Peyer's patch (tissue), 4 donors: ENCODE measurements around the gene C2CD4D.

ENCODE experiments used
- POLR2A ChIP-seq, 2 donors: fragments of 450-650 bp; IDR thresholded peaks; one replicate each; pipeline ENCODE4 v1.5.1; 2017; ENCODE audit warnings: antibody characterized with exemption in 2 of 2, mild to moderate bottlenecking in 2 of 2, moderate library complexity in 2 of 2
- TF ChIP-seq, protein P1 (sequence below), 6 experiments: fragments of 450-650 bp in 4 of 6; fragments of 200-600 bp in 2 of 6; sonication (generic) in 1 of 6; IDR thresholded peaks; one replicate each; pipeline ENCODE4 v1.5.1; 2017 to 2019; ENCODE audit warnings: antibody characterized with exemption in 6 of 6, mild to moderate bottlenecking in 3 of 6, moderate library complexity in 1 of 6

DNA sequence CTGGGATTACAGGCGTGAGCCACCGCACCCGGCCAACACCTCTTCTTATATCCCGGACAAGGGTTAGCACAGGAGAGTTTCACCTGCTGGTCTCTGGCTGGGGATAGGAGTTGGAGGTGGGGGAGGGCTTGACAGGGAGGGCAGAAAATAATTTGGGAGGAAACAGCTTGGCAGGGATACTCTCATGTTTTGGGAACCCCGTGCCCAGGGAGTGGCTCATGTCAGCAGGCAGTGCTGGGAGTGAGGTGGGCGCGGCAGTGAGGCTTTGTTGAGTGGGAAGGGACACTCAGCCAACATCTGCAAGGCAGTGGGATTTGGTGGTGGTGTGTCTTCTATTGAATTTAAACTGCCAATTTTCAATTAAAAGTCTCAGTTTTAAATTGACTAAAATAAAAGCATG is 15.0 kb upstream of the C2CD4D start:
- TF ChIP-seq, protein P1, sequence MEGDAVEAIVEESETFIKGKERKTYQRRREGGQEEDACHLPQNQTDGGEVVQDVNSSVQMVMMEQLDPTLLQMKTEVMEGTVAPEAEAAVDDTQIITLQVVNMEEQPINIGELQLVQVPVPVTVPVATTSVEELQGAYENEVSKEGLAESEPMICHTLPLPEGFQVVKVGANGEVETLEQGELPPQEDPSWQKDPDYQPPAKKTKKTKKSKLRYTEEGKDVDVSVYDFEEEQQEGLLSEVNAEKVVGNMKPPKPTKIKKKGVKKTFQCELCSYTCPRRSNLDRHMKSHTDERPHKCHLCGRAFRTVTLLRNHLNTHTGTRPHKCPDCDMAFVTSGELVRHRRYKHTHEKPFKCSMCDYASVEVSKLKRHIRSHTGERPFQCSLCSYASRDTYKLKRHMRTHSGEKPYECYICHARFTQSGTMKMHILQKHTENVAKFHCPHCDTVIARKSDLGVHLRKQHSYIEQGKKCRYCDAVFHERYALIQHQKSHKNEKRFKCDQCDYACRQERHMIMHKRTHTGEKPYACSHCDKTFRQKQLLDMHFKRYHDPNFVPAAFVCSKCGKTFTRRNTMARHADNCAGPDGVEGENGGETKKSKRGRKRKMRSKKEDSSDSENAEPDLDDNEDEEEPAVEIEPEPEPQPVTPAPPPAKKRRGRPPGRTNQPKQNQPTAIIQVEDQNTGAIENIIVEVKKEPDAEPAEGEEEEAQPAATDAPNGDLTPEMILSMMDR (IDR thresholded peaks at IDR 0.05): no peak
- TF ChIP-seq POLR2A (IDR thresholded peaks at IDR 0.05): no peak
